Spleen (tissue), 7 donors: ENCODE data around the gene SEMA3B.

Source experiments
- POLR2A ChIP-seq, 3 donors: fragments of 450-650 bp; IDR thresholded peaks; one replicate each; pipeline ENCODE4 v1.5.1; 2017; ENCODE audit warnings: antibody characterized with exemption in 3 of 3, mild to moderate bottlenecking in 1 of 3
- POLR2AphosphoS5 ChIP-seq, 3 donors: sonication (generic); formaldehyde crosslinking; IDR thresholded peaks; one replicate each; pipeline ENCODE4 v1.5.1; 2017; ENCODE audit warnings: antibody characterized with exemption in 3 of 3
- TF ChIP-seq, protein P1 (sequence below), 11 experiments: fragments of 200-600 bp in 7 of 11; fragments of 450-650 bp in 4 of 11; sonication (generic) in 4 of 11; IDR thresholded peaks in 8 of 11; conservative IDR thresholded peaks in 3 of 11; 1 replicate in 7 of 11; 2 replicates in 4 of 11; pipeline versions ENCODE4 v1.4.0 to v1.8.0; 2016 to 2021; ENCODE audit warnings: antibody characterized with exemption in 11 of 11, inconsistent platforms in 4 of 11, mild to moderate bottlenecking in 1 of 11
- donor health status: DM: no; HTN: no; CAD: no; lungs with moderate emphysema.
- donor health status: DM: no; HTN: no; CAD: no.
- donor health status: DM: no; HTN: no; CAD: no.

DNA sequence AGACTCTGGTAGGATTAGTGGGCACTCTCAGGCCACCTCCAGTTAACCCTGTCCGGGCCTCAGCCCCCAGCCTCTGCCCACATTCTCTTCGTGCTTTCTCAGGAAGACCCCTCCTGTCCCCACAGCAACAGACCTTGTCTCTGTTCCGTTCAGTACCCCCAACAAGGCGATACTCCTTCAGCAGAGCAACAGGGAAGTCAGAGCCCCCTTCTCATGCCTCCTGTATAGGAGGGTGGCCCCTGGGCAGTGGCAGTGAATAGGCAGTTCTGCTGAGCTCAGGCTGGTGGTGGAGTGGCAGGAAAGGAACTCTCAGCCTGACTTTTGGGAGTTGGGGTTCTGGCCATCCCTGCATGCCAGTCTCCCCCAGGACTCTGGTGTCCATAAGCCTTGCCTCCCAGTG is 513 bp downstream of the SEMA3B start:
- TF ChIP-seq, protein P1, sequence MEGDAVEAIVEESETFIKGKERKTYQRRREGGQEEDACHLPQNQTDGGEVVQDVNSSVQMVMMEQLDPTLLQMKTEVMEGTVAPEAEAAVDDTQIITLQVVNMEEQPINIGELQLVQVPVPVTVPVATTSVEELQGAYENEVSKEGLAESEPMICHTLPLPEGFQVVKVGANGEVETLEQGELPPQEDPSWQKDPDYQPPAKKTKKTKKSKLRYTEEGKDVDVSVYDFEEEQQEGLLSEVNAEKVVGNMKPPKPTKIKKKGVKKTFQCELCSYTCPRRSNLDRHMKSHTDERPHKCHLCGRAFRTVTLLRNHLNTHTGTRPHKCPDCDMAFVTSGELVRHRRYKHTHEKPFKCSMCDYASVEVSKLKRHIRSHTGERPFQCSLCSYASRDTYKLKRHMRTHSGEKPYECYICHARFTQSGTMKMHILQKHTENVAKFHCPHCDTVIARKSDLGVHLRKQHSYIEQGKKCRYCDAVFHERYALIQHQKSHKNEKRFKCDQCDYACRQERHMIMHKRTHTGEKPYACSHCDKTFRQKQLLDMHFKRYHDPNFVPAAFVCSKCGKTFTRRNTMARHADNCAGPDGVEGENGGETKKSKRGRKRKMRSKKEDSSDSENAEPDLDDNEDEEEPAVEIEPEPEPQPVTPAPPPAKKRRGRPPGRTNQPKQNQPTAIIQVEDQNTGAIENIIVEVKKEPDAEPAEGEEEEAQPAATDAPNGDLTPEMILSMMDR (IDR thresholded peaks at IDR 0.05 in 8 of 11, conservative IDR thresholded peaks at IDR 0.05 in 3 of 11), result no peak
- TF ChIP-seq POLR2A (IDR thresholded peaks at IDR 0.05), result no peak
- no peak for TF ChIP-seq POLR2AphosphoS5 (IDR thresholded peaks at IDR 0.05)
